BJ (cell line): ENCODE measurements around the gene MEGF6. TPM values are rescaled to one million over a fixed set of nuclear protein-coding genes. Genes with fewer than 3 reads are reported as not detected.

Source experiments
- CTCF ChIA-PET: fragments of 350-600 bp; formaldehyde crosslinking; extraction: SDS; loops from one replicate; lab custom pipeline; 2021; ENCODE audit warnings: antibody characterized with exemption, inconsistent platforms; lab: Yijun Ruan, JAX
- POLR2A ChIA-PET: fragments of 300-600 bp; sonication (Branson Sonifier 250); formaldehyde crosslinking; extraction: SDS; loops from one replicate; lab custom pipeline; 2021; ENCODE audit warnings: antibody characterized with exemption; lab: Charles Lee
- DNase-seq: peaks from one replicate; pipeline ENCODE4 v3.0.0-alpha.2; 2011; ENCODE audit warnings: low read depth
- H3K27me3 ChIP-seq: 2 replicates; pipeline ENCODE4 v1.6.0; 2011; ENCODE audit warnings: low read length; ENCODE audit not compliant: control insufficient read depth, insufficient read depth
- H3K36me3 ChIP-seq: 2 replicates; pipeline ENCODE4 v1.5.1; 2011; ENCODE audit warnings: low read length; ENCODE audit not compliant: control insufficient read depth, insufficient read depth
- H3K4me3 ChIP-seq: 2 replicates; pipeline ENCODE4 v1.5.1; 2011; ENCODE audit warnings: low read depth, mild to moderate bottlenecking, control low read depth, low read length
- polyA plus RNA-seq: library from polyadenylated mRNA; depleted of rRNA; stranded (reverse); fragments of >200 nt; gene quantifications from 2 replicates; pipeline ENCODE4 v1.2.3, GENCODE V29; 2011
- TF ChIP-seq, protein P1 (sequence below): IDR thresholded peaks from 2 replicates; pipeline ENCODE4 v1.5.1; 2011; ENCODE audit warnings: low read depth, mild to moderate bottlenecking, control low read depth, inconsistent platforms, low read length, moderate library complexity; ENCODE audit not compliant: insufficient read depth

MEGF6 gene
- polyA plus RNA-seq, 1 experiment: 77.4 TPM

GRCh38 chr1:3505161-3505560 is 106.1 kb downstream of the MEGF6 start:
- Histone ChIP-seq H3K4me3 (no peak overlapping the region), H3K27me3 (no peaks in the 10 kb centered on the region), H3K36me3 (peaks cover 57% of the 10 kb centered on the region)
- ChIA-PET CTCF (interaction anchor here (0.6 to 4.8 kb wide), 4 partner anchors 10 to 48 kb away, joined by 3 to 22 read pairs (median 6); no protein-coding TSS in a partner anchor), POLR2A (no interaction called here)
- TF ChIP-seq, protein P1, sequence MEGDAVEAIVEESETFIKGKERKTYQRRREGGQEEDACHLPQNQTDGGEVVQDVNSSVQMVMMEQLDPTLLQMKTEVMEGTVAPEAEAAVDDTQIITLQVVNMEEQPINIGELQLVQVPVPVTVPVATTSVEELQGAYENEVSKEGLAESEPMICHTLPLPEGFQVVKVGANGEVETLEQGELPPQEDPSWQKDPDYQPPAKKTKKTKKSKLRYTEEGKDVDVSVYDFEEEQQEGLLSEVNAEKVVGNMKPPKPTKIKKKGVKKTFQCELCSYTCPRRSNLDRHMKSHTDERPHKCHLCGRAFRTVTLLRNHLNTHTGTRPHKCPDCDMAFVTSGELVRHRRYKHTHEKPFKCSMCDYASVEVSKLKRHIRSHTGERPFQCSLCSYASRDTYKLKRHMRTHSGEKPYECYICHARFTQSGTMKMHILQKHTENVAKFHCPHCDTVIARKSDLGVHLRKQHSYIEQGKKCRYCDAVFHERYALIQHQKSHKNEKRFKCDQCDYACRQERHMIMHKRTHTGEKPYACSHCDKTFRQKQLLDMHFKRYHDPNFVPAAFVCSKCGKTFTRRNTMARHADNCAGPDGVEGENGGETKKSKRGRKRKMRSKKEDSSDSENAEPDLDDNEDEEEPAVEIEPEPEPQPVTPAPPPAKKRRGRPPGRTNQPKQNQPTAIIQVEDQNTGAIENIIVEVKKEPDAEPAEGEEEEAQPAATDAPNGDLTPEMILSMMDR: no peak
- no peak for DNase-seq

- ChIA-PET CTCF (interaction anchor here (0.5 to 4.8 kb wide), 7 partner anchors 9 to 48 kb away, joined by 3 to 22 read pairs (median 5); no protein-coding TSS in a partner anchor), POLR2A (no interaction called here)
- Histone ChIP-seq H3K36me3 (peaks cover 58% of the 10 kb centered on the region), H3K27me3 (no peaks in the 10 kb centered on the region), H3K4me3 (no peak overlapping the region)
- TF ChIP-seq, protein P1: no peak
- no peak for DNase-seq
Measured at GRCh38 chr1:3504822-3505153, 106.5 kb downstream of the MEGF6 start.

DNA sequence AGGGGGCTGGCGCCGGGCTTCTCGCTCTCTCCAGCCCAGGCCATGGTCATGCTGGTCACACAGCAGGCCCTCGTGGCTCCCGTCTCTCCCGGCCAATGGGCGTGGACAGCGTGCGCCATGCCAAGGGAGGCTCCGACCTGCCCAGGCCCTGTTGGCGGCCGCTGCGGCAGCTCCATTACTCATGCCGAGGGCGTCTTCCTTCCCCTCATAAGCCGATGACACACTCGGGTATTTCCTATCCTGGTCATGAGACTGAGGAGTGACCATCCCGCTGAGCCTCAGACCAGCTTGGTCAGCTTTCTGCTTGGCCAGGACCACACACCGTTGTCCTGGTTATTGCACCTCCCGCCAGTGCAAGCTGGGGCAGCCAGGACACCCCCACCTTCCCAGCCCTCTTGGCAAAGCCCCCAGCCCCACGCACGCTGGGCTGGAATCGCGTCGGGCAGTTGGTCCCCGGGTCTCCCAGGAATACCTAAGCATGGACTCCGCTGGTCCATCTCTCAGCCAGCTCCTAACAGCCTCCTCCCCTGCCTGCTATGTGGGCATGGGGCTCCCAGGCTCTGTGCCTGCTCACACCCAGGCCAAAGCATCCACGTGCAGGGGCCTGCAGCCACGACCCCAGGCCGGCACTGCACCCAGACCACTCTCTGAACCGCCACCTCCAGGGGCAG is 107.0 kb downstream of the MEGF6 start:
- CTCF ChIA-PET: interaction anchor here (0.5 to 4.8 kb wide), 12 partner anchors 9 to 116 kb away, joined by 3 to 22 read pairs (median 4); no protein-coding TSS in a partner anchor
- Histone ChIP-seq H3K4me3 (no peak overlapping the region), H3K36me3 (peaks cover 60% of the 10 kb centered on the region), H3K27me3 (no peaks in the 10 kb centered on the region)
- POLR2A ChIA-PET: no interaction called here
- peak; percentile 88 for DNase-seq
- TF ChIP-seq, protein P1: no peak

DNA sequence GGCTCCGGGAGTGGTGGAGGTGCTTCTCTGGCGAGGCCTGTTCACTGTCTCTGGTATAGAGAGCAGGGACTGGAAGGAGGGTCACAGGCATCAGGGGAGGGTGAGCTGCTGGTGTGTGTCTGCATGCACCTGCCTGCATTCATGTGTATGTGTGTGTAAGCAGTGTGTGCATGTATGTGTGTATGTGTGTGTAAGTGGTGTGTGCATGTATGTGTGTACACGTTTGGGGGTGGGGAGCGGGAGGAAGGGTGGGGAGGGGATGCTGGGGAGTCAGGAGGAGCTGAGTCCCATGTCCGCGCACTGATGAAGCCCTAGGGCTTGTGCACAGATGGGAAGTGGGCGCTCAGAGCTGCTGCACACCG is 107.8 kb downstream of the MEGF6 start:
- CTCF ChIA-PET: interaction anchor here (0.9 to 4.8 kb wide), 6 partner anchors 10 to 116 kb away, joined by 3 to 22 read pairs (median 4); no protein-coding TSS in a partner anchor
- no peak for DNase-seq
- Histone ChIP-seq H3K4me3 (no peak overlapping the region), H3K36me3 (peaks cover 61% of the 10 kb centered on the region), H3K27me3 (no peaks in the 10 kb centered on the region)
- TF ChIP-seq, protein P1: no peak
- POLR2A ChIA-PET: no interaction called here

- ChIA-PET CTCF (interaction anchor here (0.9 to 4.8 kb wide), 6 partner anchors 10 to 117 kb away, joined by 3 to 22 read pairs (median 4); no protein-coding TSS in a partner anchor), POLR2A (no interaction called here)
- DNase-seq: no peak
- TF ChIP-seq, protein P1: no peak
- no peaks in the 10 kb centered on the region for H3K27me3 ChIP-seq
- H3K4me3 ChIP-seq: no peak overlapping the region
- peaks cover 61% of the 10 kb centered on the region for H3K36me3 ChIP-seq
Measured at GRCh38 chr1:3502641-3503524, 108.4 kb downstream of the MEGF6 start.
